ENCODE measurements around the gene CAMSAP1.

CAMSAP1 gene

GRCh38 chr9:135939351-135940265, 32.3 kb upstream of the CAMSAP1 start:
- no peak for DNase-seq

DNA sequence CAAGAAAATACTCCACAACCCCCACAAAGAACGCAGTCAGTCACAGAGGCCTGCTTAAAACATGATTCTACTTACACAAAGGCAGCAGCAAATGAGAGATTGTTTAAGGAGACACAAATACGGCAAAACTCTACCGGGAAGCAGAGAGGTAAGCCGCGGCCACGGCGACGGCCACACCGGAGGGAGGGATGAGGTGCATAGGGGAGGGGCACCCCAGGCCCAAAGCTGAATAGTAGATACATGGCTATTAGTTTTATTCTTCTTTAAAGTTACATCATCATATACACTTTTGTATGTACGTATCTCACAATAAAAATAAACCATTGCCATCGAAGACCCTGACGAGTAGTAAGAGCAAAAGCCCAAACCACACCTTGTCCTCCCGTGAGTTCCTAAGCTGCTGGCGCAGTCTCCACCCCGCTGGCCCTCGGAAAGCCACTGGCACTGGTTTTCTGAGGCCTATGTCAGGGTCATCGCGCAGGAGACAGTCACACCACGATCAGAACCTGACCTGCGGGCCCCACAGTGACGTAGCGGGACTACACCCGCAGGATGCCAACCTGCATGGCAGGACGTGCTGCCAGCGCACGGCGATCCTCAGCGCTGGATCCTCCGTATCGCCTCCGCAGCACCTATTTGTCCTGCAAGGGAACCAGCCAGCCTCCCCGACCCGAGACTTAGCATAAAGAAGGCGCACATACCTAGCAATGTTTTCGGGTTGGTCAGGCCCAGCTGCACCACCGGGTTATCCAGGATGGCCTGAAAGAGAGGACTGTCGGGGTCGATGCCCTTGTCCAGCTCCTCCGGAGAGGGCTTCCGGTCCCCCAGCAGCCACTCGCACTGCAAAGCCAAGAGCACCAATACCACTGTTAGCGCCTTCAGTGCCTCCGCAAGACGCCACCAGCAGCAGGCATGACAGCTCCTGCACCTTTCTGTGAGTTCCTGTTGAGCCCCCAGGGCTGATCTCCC, 30.5 kb upstream of the CAMSAP1 start:
- DNase-seq = no peak

DNA sequence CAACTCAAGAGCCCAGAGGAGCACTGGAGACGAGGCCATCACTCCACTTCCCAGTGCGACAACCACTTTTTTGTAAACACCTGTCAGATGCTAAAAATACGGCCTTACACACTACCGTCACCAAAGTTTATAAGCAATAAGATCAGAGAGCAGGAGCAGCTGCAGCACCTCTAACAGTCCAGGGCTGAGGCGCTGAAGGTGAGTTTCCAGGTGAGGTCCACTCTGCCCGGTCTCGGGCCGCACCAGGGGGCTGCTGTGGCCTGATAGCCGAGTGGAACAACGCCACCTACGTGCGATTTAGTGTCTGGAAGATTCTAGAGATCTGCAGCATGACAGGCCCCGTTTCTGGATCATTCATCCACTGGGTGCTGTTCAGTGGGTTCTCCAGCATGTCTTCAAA, 25.8 kb upstream of the CAMSAP1 start:
- DNase-seq = no peak

DNA sequence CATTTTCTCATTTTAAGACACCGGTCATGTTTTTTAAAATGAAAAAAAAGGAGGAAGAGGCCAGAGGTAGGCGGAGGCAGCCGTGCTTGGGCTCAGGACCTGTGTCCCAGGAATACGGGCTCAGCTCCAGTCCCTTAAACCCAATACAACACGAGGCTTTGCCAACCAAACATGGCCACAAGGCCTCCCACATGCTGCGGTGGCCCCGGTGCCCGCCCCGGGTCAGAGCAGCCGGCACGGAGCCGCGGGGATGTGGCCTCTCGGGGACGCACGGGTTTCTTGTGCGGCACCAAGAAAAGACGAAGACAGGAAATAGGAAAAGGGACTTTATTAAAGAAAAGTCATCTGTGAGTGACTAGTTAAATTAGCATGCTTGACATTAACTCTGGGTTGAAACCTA, 25.3 kb upstream of the CAMSAP1 start:
- no peak for DNase-seq

- no peak for DNase-seq
Measured at GRCh38 chr9:135931349-135931820, 24.0 kb upstream of the CAMSAP1 start.

- DNase-seq = no peak
Measured at GRCh38 chr9:135930446-135931345, 23.4 kb upstream of the CAMSAP1 start.

- DNase-seq = no peak
Measured at GRCh38 chr9:135929656-135930445, 22.5 kb upstream of the CAMSAP1 start.

DNA sequence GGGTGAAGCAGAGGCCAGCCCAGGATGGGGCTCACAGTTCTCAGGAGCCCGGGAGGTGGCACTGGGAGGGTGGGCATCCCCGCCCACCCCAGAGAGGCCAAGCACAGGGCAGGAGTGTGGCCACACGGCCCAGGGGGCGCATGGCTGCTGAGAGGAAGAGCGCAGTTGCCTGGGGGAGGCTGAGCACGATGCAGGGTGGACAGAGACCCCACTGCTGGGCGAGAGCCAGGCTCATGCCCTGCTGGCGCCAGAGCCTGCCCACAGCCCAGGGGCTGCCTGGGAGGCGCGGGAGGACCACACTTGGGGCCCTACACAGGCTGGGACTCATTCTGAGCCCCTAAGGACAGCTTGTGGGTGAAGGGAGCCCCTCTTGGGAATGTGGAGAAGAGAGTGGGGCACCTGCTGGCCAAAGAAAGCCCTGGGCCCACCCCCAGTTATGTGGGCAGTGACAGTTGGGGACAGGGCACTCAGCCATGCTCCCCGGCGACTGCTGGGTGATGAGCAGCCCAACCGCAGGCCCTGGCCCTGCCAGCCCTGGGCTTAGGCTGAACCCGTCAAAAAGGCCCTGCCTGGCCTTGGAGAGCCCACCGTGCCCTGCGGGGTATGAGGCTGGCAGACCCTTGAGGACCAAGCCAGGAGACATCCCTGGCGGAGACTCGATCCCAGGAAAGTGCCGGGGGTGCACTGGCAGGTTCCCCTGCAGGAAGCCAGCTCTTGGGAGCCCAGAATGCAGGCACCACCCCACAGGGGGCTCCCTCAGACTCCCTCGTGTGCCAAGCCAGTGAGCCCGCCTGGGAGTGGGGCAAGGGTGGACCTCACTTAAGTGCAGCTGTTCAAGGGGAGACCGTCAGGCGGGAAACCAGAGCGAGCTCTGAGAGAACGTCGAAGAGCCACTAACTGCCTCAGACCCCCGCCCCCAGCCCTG, 21.6 kb upstream of the CAMSAP1 start:
- DNase-seq = no peak

GRCh38 chr9:135928074-135928730, 20.9 kb upstream of the CAMSAP1 start:
- DNase-seq = no peak

- DNase-seq = no peak
Measured at GRCh38 chr9:135927195-135928013, 20.1 kb upstream of the CAMSAP1 start.

DNA sequence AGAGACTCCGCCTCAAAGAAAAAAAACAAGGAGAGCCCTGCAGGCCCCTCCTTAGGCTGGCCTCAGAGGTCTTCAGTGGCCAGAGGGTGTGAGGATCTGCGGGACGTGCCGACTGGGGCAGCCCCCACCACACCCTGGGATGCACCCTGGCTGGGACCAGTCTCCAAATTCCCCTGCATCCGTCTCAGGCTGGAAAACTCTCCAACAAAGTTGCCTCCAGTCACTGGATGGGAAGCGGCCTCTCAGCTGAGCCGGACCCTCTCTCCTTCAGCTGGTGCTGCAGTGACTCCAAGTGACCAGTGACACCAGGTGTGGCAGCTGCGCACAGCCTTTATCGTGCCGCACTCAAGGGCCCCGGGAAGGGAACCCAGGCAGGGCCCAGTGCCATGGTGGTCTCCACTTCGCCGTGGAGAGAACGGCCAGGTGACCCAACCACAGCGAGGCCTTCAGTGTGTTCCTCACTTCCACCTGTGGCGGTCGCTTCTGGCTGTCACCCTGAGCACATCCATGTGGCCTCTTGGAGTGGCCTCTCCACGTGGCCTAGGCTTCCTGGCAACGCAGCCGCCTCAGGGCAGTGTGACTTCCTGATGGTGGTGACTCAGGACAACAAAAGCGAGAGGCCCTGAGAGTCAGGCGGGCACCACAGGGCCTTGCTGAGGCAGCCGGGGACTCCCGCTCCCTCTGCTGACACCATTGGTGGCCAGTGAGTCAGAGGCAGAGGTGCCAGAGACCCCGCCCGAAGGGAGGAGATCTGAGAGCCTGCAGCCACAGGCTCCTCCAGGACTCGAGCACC, 19.3 kb upstream of the CAMSAP1 start:
- no peak for DNase-seq

- no peak for DNase-seq
Measured at GRCh38 chr9:135925496-135926133, 18.3 kb upstream of the CAMSAP1 start.

DNA sequence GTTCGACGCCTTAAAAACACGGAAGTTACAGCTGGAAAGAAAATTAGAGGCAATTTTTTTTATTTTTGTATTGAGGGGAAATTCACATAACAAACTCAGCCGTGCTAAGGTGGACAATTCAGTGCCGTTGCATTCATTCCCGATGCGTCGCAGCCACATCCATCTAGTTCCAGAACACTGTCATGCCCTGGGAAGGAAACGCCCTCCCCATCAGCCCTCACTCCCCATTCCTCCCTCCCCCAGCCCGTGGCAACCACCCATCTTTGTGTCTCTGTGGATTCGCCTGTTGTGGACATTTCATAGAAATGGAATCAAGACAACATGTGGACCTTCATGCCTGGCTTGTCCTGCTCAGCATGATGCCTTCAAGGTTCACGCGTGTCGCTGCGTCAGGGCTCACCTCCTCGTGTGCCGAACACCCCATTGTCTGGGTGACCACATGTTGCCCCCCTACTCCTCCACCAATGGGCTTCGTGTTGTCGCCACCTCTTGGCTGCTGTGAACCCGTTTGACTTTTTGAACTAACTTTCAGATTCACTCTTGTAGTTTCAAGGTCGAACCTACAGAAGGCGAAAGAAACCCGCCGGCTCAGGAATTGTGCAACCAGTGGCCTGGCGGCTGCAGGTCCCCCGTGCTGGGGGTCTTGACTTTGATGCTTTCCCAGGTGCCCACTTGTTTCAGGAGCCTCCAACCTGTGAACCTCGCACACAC, 17.4 kb upstream of the CAMSAP1 start:
- no peak for DNase-seq

GRCh38 chr9:135923508-135923907, 16.2 kb upstream of the CAMSAP1 start:
- DNase-seq = no peak

GRCh38 chr9:135921749-135922310, 14.5 kb upstream of the CAMSAP1 start:
- DNase-seq = no peak

DNA sequence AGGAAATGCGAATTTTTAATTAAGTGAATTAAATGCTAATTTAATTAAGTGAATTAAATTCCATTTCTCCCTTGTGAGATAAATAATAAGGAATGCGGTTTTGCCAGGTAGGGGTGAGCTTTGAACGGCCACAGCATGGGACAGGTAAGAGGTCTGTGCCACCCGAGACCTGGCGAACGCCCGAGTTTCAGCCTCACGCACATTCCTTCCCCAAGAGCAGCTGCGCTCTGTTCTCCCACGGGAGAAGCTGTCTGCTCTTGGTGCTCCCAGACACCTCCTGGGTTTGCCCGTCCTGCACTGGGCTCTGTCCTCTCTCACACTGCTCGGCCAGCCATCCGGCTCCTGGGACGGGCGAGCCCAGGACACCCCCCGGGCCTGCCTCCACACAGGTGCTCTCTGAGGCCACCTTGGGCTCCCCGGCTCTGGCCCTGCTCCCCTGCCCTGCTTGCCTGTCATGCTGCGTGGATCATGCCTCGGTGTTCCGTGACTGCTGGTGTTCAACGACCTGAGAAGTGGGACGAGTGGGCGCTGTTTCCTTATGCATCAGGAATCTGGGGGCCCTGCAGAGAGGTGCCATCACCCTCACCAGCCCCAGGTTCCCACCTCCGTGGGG, 13.7 kb upstream of the CAMSAP1 start:
- no peak for DNase-seq
